B cell (primary cell): ENCODE data around the gene EXOC6B. TPM values are rescaled to one million over a fixed set of nuclear protein-coding genes. Genes with fewer than 3 reads are reported as not detected.

Source experiments
- ATAC-seq: fragments of 200-7000 bp; cut with Tn5 transposase; one replicate; pipeline ENCODE4 v1.10.0; 2021; ENCODE audit warnings: low read depth, mild to moderate bottlenecking, moderate number of reproducible peaks, moderate library complexity
- CTCF ChIA-PET: fragments of 350-600 bp; sonication (Branson Sonifier 250); formaldehyde crosslinking; loops from one replicate; lab custom pipeline; 2021; ENCODE audit warnings: antibody characterized with exemption, inconsistent platforms; lab: Charles Lee
- POLR2A ChIA-PET: fragments of 350-600 bp; sonication (Branson Sonifier 250); formaldehyde crosslinking; loops from one replicate; lab custom pipeline; 2021; ENCODE audit warnings: antibody characterized with exemption; lab: Charles Lee
- DNase-seq: peaks from one replicate; pipeline ENCODE4 v3.0.0; 2013
- H2AFZ ChIP-seq: 2 replicates; pipeline ENCODE4 v1.6.1; 2012; ENCODE audit warnings: mild to moderate bottlenecking, low read depth, low read length; ENCODE audit not compliant: insufficient read depth, poor library complexity, severe bottlenecking
- H3K27ac ChIP-seq, 2 donors: 1 replicate in 1 of 2; 2 replicates in 1 of 2; pipeline ENCODE4 v1.5.1; 2012 to 2013; ENCODE audit warnings: low read length in 2 of 2, mild to moderate bottlenecking in 2 of 2, moderate library complexity in 1 of 2
- H3K27me3 ChIP-seq, 4 experiments: fragments of 200-600 bp in 1 of 4; sonication (generic) in 1 of 4; replicated peaks in 1 of 4; 1 replicate in 2 of 4; 2 replicates in 2 of 4; pipeline versions ENCODE4 v1.6.1 to v1.7.0; 2013 to 2016; ENCODE audit warnings: low read length in 3 of 4, mild to moderate bottlenecking in 2 of 4, mixed read lengths in 1 of 4, moderate library complexity in 1 of 4; ENCODE audit not compliant: insufficient read depth in 4 of 4, control insufficient read depth in 3 of 4; ENCODE audit errors: control extremely low read depth in 1 of 4
- H3K36me3 ChIP-seq, 2 experiments: replicated peaks in 1 of 2; 1 replicate in 1 of 2; 2 replicates in 1 of 2; pipeline versions ENCODE4 v1.6.1 to v1.7.1; 2013; ENCODE audit warnings: low read length in 1 of 2; ENCODE audit not compliant: insufficient read depth in 2 of 2, control insufficient read depth in 1 of 2; ENCODE audit errors: control extremely low read depth in 1 of 2, extremely low read depth in 1 of 2
- H3K4me1 ChIP-seq, 2 donors: fragments of 200-600 bp in 1 of 2; sonication (generic) in 1 of 2; 1 replicate in 1 of 2; 2 replicates in 1 of 2; pipeline versions ENCODE4 v1.5.1 to v1.6.1; 2013 to 2017; ENCODE audit warnings: low read length in 2 of 2; ENCODE audit not compliant: control insufficient read depth in 2 of 2, insufficient read depth in 2 of 2
- H3K4me2 ChIP-seq: replicated peaks from 2 replicates; pipeline ENCODE3; 2012; ENCODE audit warnings: mild to moderate bottlenecking, low read depth, low read length; ENCODE audit not compliant: poor library complexity, severe bottlenecking
- H3K4me3 ChIP-seq, 5 experiments: fragments of 200-600 bp in 1 of 5; sonication (generic) in 1 of 5; 1 replicate in 3 of 5; 2 replicates in 2 of 5; pipeline versions ENCODE4 v1.5.1 to v1.7.0; 2011 to 2016; ENCODE audit warnings: low read length in 4 of 5, mild to moderate bottlenecking in 4 of 5, low read depth in 2 of 5, control low read depth in 1 of 5, moderate library complexity in 1 of 5; ENCODE audit not compliant: insufficient read depth in 1 of 5; ENCODE audit errors: control extremely low read depth in 1 of 5, extremely low read depth in 1 of 5
- H3K79me2 ChIP-seq: fragments of 200-600 bp; sonication (generic); one replicate; pipeline ENCODE4 v1.6.0; 2016; ENCODE audit warnings: low read length; ENCODE audit not compliant: control insufficient read depth, insufficient read depth
- H3K9ac ChIP-seq: fragments of 200-600 bp; sonication (generic); 2 replicates; pipeline ENCODE4 v1.6.1; 2017; ENCODE audit warnings: mild to moderate bottlenecking, low read length, moderate library complexity
- H3K9me3 ChIP-seq, 3 donors: one replicate each; pipeline versions ENCODE4 v1.6.1 to v1.7.1; 2013; ENCODE audit warnings: low read length in 2 of 3; ENCODE audit not compliant: control insufficient read depth in 2 of 3, insufficient read depth in 1 of 3; ENCODE audit errors: control extremely low read depth in 1 of 3
- H4K20me1 ChIP-seq: 2 replicates; pipeline ENCODE4 v1.6.0; 2012; ENCODE audit warnings: mild to moderate bottlenecking, low read length; ENCODE audit not compliant: insufficient read depth, control insufficient read depth, poor library complexity, severe bottlenecking
- H3K27ac Mint-ChIP-seq: one replicate; pipeline ENCODE4 v1.8.0; 2021; ENCODE audit warnings: mixed read lengths
- H3K27me3 Mint-ChIP-seq: one replicate; pipeline ENCODE4 v1.8.0; 2021; ENCODE audit warnings: mixed read lengths
- H3K4me1 Mint-ChIP-seq: one replicate; pipeline ENCODE4 v1.8.0; 2021; ENCODE audit warnings: mixed read lengths
- H3K4me3 Mint-ChIP-seq: one replicate; pipeline ENCODE4 v1.8.0; 2021; ENCODE audit warnings: mixed read lengths
- H3K9me3 Mint-ChIP-seq: one replicate; pipeline ENCODE4 v1.8.0; 2022; ENCODE audit warnings: mixed read lengths; ENCODE audit not compliant: insufficient read depth
- EZH2 ChIP-seq: IDR thresholded peaks from 2 replicates; pipeline ENCODE4 v1.6.1; 2012; ENCODE audit warnings: borderline replicate concordance, low read depth, mild to moderate bottlenecking, moderate library complexity, low read length; ENCODE audit not compliant: insufficient read depth, poor library complexity, severe bottlenecking
- WGBS: methylation state at CpG from one replicate; pipeline ENCODE4 v1.1.5; 2013; ENCODE audit warnings: missing lambda C conversion rate; ENCODE audit not compliant: insufficient coverage; 5-methylcytosine and 5-hydroxymethylcytosine counted together
- intact Hi-C: fragments of 100-400 bp; cut with micrococcal nuclease; formaldehyde crosslinking; loops from one replicate; pipeline ENCODE4 v1.10.0; 2022
- polyA plus RNA-seq: library from polyadenylated mRNA; depleted of rRNA; stranded (reverse); fragments of >200 nt; gene quantifications from 2 replicates; pipeline ENCODE4 v1.2.3, GENCODE V29; 2012
- total RNA-seq, 2 donors: library from RNA; stranded (reverse); fragments of 120-200 nt in 1 of 2; gene quantifications; 1 replicate in 1 of 2; 2 replicates in 1 of 2; pipeline versions ENCODE4 v1.2.3 to v1.2.4, GENCODE V29; 2013 to 2022
- TF ChIP-seq, protein P1 (sequence below): fragments of 200-600 bp; IDR thresholded peaks from one replicate; pipeline ENCODE4 v1.8.0; 2022; ENCODE audit warnings: antibody characterized with exemption, mild to moderate bottlenecking

Gene EXOC6B
- total and polyA plus RNA-seq, 2 donors (not counting 1 experiment from before 2014, with no cell fraction given), result 4.8 to 22.6 TPM

DNA sequence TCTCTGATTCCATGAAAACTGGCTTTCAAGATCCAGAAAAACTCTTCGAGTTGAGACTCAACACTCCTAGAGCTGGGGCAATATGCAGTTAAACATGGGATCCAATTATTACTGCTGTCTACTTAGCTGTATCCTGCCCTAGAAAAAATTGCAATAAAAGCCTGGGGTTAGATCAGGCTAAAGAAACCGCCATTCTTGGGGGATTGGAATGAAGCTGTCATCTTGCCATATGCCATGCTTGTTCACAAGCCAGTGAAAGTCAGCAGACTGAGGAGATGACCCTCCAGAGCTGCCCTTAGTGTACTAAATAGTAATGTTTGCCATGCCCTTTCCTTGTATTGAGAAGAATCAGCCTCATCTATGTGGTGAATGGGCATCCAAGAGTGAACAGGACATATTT is 647.3 kb downstream of the EXOC6B start:
- Histone ChIP-seq H3K4me3 (no peak overlapping the region), H3K4me2 (no peak overlapping the region), H3K36me3 (no peaks in the 10 kb centered on the region), H3K27ac (no peak overlapping the region), H3K4me1 (no peaks in the 10 kb centered on the region), H3K9ac (no peak overlapping the region), H3K9me3 (no peaks in the 10 kb centered on the region), H2AFZ (no peak overlapping the region), H4K20me1 (no peaks in the 10 kb centered on the region), H3K27me3 (no peaks in the 10 kb centered on the region), H3K79me2 (no peaks in the 10 kb centered on the region)
- Mint-ChIP-seq H3K27ac (no peak overlapping the region), H3K27me3 (no peaks in the 10 kb centered on the region), H3K9me3 (no peaks in the 10 kb centered on the region), H3K4me3 (no peak overlapping the region), H3K4me1 (no peaks in the 10 kb centered on the region)
- no peak for ATAC-seq
- ChIA-PET POLR2A (no interaction called here), CTCF (no interaction called here)
- TF ChIP-seq, protein P1, sequence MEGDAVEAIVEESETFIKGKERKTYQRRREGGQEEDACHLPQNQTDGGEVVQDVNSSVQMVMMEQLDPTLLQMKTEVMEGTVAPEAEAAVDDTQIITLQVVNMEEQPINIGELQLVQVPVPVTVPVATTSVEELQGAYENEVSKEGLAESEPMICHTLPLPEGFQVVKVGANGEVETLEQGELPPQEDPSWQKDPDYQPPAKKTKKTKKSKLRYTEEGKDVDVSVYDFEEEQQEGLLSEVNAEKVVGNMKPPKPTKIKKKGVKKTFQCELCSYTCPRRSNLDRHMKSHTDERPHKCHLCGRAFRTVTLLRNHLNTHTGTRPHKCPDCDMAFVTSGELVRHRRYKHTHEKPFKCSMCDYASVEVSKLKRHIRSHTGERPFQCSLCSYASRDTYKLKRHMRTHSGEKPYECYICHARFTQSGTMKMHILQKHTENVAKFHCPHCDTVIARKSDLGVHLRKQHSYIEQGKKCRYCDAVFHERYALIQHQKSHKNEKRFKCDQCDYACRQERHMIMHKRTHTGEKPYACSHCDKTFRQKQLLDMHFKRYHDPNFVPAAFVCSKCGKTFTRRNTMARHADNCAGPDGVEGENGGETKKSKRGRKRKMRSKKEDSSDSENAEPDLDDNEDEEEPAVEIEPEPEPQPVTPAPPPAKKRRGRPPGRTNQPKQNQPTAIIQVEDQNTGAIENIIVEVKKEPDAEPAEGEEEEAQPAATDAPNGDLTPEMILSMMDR, result no peak
- TF ChIP-seq EZH2, result no peak
- intact Hi-C loops, result no loop called here
- DNase-seq, result no peak
- 100% methylated on average over 2 of the region's 2 CpGs for WGBS

DNA sequence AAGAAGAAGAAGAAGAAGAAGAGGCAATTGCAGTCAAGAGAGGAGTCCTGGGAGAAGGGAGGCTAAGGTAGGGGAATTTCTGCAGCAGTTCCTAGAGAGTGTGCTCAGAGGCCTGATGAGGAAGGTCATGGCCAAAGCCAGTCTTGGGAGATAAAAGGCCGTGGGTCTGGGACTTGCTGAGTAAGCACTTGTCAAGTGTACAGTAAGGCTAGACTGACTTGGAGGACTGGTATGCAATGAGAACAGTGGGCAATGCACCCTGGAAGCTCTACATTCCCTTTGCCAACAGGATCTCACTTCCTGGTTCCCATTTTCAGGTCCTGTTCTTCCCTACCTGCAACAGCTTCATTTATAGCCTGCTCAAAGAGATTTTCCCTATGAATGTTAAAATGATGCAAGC is 649.6 kb downstream of the EXOC6B start:
- Histone ChIP-seq H3K4me1 (no peaks in the 10 kb centered on the region), H3K79me2 (no peaks in the 10 kb centered on the region), H3K4me3 (no peak overlapping the region), H3K27me3 (no peaks in the 10 kb centered on the region), H4K20me1 (no peaks in the 10 kb centered on the region), H3K9me3 (no peaks in the 10 kb centered on the region), H3K4me2 (no peak overlapping the region), H3K9ac (no peak overlapping the region), H3K36me3 (no peaks in the 10 kb centered on the region), H3K27ac (no peak overlapping the region), H2AFZ (no peak overlapping the region)
- no peak for ATAC-seq
- Mint-ChIP-seq H3K27me3 (no peaks in the 10 kb centered on the region), H3K4me3 (no peak overlapping the region), H3K9me3 (no peaks in the 10 kb centered on the region), H3K4me1 (no peaks in the 10 kb centered on the region), H3K27ac (no peak overlapping the region)
- intact Hi-C loops, result no loop called here
- 80% methylated on average over 1 of the region's 1 CpG for WGBS
- CTCF ChIA-PET, result interaction anchor here (1.3 kb wide), 1 partner anchor 32 kb away, joined by 3 read pairs; no protein-coding TSS in a partner anchor
- POLR2A ChIA-PET, result no interaction called here
- no peak for TF ChIP-seq EZH2
- TF ChIP-seq, protein P1, result no peak
- DNase-seq, result no peak
